Kidney epithelial cell (primary cell): ENCODE results near the gene CD3G. TPM values are rescaled to one million over a fixed set of nuclear protein-coding genes. Genes with fewer than 3 reads are reported as not detected.

Source experiments
- DNase-seq: peaks from one replicate; pipeline ENCODE4 v3.0.0-alpha.2; 2010; ENCODE audit warnings: low read depth
- H3K27me3 ChIP-seq: 2 replicates; pipeline ENCODE4 v1.6.0; 2011; ENCODE audit warnings: low read length; ENCODE audit not compliant: control insufficient read depth, insufficient read depth
- H3K36me3 ChIP-seq: 2 replicates; pipeline ENCODE4 v1.5.1; 2011; ENCODE audit warnings: low read length; ENCODE audit not compliant: control insufficient read depth, insufficient read depth
- H3K4me3 ChIP-seq: 2 replicates; pipeline ENCODE4 v1.5.1; 2011; ENCODE audit warnings: low read depth, mild to moderate bottlenecking, control low read depth, low read length
- total RNA-seq: library from RNA; depleted of rRNA; stranded (reverse); fragments of >200 nt; gene quantifications from 2 replicates; pipeline ENCODE4 v1.2.3, GENCODE V29; 2015
- TF ChIP-seq, protein P1 (sequence below): IDR thresholded peaks from 2 replicates; pipeline ENCODE4 v1.5.1; 2011; ENCODE audit warnings: mild to moderate bottlenecking, moderate library complexity, low read length, control low read depth, inconsistent platforms; ENCODE audit not compliant: insufficient read depth, poor library complexity, severe bottlenecking

CD3G gene
- not detected in 2 replicates for total RNA-seq

DNA sequence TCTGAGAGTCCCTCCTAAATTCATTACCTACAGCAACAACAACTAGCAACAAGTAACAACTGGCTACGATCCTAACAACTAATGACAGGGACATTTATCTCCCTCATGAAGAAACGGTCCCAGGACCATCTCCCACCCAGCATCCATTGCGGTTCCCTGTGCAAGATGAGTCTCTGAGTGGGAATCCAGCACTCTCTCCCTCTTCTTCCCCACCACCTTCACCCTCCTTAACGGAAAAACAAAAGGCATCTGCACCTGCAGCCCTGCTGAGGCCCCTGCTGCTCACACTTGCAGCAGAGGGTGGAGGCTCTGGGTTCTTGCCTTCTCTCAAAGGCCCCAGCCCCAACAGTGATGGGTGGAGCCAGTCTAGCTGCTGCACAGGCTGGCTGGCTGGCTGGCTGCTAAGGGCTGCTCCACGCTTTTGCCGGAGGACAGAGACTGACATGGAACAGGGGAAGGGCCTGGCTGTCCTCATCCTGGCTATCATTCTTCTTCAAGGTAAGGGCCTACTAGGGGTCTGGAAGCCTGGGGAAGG, at the start of gene CD3G:
Gene CD3G (plus strand): TSS at position 364 of the 535 bp plus-strand sequence. CDS start 80 bp downstream, at position 444.
- Histone ChIP-seq H3K27me3 (peaks cover 8% of the 10 kb centered on the region), H3K36me3 (no peaks in the 10 kb centered on the region), H3K4me3 (no peak within 1 kb of the TSS)
- TF ChIP-seq, protein P1, sequence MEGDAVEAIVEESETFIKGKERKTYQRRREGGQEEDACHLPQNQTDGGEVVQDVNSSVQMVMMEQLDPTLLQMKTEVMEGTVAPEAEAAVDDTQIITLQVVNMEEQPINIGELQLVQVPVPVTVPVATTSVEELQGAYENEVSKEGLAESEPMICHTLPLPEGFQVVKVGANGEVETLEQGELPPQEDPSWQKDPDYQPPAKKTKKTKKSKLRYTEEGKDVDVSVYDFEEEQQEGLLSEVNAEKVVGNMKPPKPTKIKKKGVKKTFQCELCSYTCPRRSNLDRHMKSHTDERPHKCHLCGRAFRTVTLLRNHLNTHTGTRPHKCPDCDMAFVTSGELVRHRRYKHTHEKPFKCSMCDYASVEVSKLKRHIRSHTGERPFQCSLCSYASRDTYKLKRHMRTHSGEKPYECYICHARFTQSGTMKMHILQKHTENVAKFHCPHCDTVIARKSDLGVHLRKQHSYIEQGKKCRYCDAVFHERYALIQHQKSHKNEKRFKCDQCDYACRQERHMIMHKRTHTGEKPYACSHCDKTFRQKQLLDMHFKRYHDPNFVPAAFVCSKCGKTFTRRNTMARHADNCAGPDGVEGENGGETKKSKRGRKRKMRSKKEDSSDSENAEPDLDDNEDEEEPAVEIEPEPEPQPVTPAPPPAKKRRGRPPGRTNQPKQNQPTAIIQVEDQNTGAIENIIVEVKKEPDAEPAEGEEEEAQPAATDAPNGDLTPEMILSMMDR: no peak
- DNase-seq: no peak

DNA sequence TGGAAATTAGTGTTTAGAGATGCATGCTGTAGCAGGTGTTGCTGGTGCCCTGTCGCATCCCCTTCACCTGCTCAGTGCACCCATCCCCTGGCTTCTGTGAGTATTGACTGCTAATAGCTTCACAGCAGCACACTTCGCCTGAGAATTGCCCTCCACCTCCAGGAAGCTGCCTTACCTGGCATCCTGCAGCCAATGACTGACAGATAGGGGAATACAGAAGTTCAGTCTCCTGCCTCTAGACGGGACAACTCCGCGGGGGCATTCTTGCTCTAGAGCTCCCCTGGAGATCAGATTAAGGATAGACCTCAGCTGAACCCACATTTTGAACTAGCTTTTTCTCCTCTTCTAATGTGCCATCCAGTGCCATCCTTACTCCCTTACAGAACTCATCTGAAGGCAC, 48.9 kb upstream of the CD3G start:
- TF ChIP-seq, protein P1: no peak
- H3K36me3 ChIP-seq: no peaks in the 10 kb centered on the region
- H3K4me3 ChIP-seq: no peak overlapping the region
- H3K27me3 ChIP-seq: peaks cover 2% of the 10 kb centered on the region
- no peak for DNase-seq

DNA sequence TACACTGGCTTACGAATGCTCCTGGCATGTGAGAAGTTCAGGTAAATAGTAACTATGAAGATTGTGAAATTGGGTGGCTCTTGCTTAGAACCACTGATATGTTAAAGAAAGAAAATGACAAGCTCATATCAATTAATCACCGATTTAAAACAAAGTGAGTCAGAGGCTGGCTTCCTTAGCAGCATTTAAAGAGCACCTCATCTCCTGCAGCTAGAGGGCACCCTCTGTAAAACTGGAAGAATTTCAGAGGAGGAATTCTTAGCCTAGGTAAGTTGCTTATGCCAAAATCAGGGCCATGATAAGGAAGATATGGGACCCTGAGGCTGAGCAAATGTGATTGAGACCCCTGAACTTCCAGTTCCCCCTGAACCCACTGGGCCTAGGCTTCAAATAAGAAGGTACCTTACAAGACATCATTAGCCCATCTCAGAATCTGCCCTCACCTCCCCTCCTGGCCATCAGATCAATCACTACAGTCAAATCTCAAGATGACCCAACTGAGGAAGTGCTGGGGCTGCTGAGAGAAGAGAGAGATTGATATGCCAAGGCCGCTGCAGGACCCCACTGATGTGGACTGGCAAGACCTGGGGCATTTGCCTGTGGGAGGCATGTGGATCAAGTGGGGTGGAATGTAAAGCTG, 48.2 kb upstream of the CD3G start:
- TF ChIP-seq, protein P1: peak; percentile 73
- H3K4me3 ChIP-seq: no peak overlapping the region
- H3K27me3 ChIP-seq: peaks cover 2% of the 10 kb centered on the region
- peak; percentile 44 for DNase-seq
- no peaks in the 10 kb centered on the region for H3K36me3 ChIP-seq

DNA sequence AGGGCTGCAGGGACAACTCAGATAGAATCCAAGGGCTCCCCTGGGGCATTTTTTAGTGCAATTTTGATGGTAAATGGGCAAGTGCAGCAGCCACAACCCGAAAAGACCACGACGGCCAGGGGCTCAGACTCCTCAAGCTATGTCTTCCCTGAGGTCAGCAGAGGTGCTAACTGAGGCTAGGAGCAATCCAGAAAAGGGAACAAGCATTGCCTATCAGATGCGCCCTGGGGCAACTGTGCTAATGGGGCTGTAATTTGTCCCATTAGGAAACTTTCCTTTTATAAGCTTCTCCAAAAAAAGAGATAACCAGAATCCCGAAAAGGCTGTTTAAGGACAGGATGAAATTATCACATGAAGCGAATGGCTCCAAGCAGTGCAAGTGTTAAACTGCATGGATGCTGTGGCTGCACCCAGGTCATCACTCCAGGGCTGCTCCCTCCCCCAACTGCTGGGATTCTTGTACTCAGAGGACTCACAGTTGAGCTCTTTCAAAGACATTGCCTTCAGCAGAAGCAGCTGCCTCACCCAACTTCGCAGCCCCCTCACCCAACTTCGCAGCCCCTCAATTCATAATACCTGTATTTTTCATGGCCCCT, 42.4 kb upstream of the CD3G start:
- TF ChIP-seq, protein P1: no peak
- Histone ChIP-seq H3K36me3 (no peaks in the 10 kb centered on the region), H3K27me3 (peaks cover 3% of the 10 kb centered on the region), H3K4me3 (no peak overlapping the region)
- DNase-seq: no peak

DNA sequence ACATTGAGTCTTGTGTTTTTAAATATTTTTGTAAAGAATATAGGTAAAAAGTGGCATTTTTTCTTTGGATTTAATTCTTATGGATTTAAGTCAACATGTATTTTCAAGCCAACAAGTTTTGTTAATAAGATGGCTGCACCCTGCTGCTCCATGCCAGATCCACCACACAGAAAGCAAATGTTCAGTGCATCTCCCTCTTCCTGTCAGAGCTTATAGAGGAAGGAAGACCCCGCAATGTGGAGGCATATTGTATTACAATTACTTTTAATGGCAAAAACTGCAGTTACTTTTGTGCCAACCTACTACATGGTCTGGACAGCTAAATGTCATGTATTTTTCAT, 39.9 kb upstream of the CD3G start:
- Histone ChIP-seq H3K36me3 (no peaks in the 10 kb centered on the region), H3K27me3 (peaks cover 3% of the 10 kb centered on the region), H3K4me3 (no peak overlapping the region)
- no peak for DNase-seq
- TF ChIP-seq, protein P1: no peak
